Measurements from ENCODE around the gene PPFIA4.
"Not testable (repeated sequence)": the region's sequence is repeated elsewhere in the genome, so short reads cannot be mapped to it uniquely, and the experiment has no call there.

- not testable (repeated sequence) for TF ChIP-seq CTCF (IDR thresholded peaks at IDR 0.05; ENCODE audit: insufficient read depth, low read depth, low read length); EZH2 (IDR thresholded peaks at IDR 0.05; ENCODE audit: insufficient read depth, low read length)
These were observed 20.7 kb upstream of the PPFIA4 start for GRCh38 chr1:203005395-203006142.
